Coronary artery (tissue), 2 donors: ENCODE data around the gene SLC17A9.

Experiments
- DNase-seq: peaks from one replicate; pipeline ENCODE4 v3.0.0-alpha.2; 2017; ENCODE audit warnings: low spot score
- H3K27ac ChIP-seq, 2 donors: fragments of 200-600 bp; sonication (generic); one replicate each; pipeline ENCODE4 v1.5.1; 2016 to 2019
- H3K4me3 ChIP-seq: fragments of 200-600 bp; sonication (generic); 2 replicates; pipeline ENCODE4 v1.5.1; 2016; ENCODE audit warnings: mild to moderate bottlenecking, moderate library complexity
- TF ChIP-seq, protein P1 (sequence below): fragments of 200-600 bp; sonication (generic); IDR thresholded peaks from one replicate; pipeline ENCODE4 v1.5.1; 2019; ENCODE audit warnings: antibody characterized with exemption

The SLC17A9 gene

DNA sequence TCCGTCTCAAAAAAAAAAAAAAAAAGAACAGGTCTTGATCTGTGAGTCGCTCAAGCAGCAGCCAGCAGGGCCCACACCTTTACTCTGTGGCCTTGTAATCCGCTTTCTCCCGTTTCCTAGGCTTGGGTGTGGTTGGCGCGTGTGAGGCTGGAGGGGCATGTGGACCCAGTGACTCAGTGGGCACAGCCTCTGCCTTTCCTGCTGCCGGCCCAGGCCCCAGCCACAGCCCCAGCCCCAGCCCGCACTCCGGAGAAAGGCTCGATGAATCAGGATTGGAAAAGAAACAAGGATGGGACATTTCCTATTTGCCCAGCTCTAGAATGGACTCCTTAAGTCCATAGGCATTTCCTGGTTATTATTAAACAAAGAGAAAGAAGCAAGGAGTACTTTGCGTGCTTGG, 50.0 kb downstream of the SLC17A9 start:
- DNase-seq: no peak
- TF ChIP-seq, protein P1, sequence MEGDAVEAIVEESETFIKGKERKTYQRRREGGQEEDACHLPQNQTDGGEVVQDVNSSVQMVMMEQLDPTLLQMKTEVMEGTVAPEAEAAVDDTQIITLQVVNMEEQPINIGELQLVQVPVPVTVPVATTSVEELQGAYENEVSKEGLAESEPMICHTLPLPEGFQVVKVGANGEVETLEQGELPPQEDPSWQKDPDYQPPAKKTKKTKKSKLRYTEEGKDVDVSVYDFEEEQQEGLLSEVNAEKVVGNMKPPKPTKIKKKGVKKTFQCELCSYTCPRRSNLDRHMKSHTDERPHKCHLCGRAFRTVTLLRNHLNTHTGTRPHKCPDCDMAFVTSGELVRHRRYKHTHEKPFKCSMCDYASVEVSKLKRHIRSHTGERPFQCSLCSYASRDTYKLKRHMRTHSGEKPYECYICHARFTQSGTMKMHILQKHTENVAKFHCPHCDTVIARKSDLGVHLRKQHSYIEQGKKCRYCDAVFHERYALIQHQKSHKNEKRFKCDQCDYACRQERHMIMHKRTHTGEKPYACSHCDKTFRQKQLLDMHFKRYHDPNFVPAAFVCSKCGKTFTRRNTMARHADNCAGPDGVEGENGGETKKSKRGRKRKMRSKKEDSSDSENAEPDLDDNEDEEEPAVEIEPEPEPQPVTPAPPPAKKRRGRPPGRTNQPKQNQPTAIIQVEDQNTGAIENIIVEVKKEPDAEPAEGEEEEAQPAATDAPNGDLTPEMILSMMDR: no peak
- H3K27ac ChIP-seq: no peak overlapping the region
- no peak overlapping the region for H3K4me3 ChIP-seq

DNA sequence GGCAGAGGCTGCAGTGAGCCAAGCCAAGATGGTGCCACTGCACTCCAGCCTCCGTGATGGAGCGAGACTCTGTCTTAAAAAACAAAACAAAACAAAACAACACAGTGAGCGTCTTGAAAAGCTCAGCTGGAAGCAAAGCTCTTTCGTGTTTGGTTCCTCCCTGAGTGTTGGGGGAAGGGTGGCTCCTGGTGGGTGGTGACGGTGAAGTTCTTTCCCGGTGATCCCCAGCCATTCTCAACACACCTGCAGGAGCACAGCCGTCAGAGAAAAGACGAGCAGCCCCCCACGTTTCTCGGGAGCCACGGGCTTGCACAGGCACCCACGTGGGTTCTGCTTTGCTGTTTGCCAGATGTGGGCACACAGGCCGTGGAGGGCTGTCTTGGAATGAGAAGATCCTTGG, 51.0 kb downstream of the SLC17A9 start:
- Histone ChIP-seq H3K4me3 (no peak overlapping the region), H3K27ac (no peak overlapping the region)
- no peak for DNase-seq
- TF ChIP-seq, protein P1: no peak

DNA sequence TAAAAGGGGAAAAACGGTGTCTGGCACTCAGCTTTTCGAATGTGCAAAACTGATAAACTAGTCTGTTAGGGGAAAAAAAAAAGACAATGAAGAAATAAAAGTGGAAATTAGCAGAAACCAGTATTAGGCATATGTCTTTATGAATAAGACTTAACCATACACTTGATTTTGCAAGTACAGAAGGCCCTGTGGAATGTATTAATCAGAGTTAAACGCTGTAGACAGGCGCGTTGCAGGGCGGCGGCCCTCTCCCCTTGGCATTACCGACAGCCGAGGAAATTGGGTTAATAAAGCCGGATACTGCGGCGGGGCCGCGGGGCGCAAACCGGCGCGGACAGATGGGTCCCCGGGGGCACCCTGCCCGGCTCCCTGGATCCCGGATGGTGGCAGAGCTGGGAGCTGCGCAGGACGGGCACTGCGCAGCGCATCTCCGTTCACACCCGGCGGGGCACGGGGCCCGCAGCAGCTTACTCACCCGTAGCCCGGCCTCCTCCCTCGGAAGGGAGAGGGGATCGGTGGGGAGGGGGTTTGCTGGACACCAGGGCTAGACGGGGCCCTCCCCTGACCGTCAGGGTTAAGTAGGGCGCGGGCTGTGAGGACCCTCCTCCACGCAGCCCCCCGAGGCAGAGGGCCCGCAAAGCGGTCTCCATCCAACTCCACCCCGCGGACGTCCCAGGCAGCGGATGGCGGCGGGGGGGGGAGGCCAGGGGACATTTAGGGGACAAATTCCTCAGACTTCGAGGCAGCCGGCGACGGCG, 52.3 kb downstream of the SLC17A9 start:
- TF ChIP-seq, protein P1: no peak
- H3K27ac ChIP-seq: no peak overlapping the region
- DNase-seq: no peak
- H3K4me3 ChIP-seq: no peak overlapping the region

DNA sequence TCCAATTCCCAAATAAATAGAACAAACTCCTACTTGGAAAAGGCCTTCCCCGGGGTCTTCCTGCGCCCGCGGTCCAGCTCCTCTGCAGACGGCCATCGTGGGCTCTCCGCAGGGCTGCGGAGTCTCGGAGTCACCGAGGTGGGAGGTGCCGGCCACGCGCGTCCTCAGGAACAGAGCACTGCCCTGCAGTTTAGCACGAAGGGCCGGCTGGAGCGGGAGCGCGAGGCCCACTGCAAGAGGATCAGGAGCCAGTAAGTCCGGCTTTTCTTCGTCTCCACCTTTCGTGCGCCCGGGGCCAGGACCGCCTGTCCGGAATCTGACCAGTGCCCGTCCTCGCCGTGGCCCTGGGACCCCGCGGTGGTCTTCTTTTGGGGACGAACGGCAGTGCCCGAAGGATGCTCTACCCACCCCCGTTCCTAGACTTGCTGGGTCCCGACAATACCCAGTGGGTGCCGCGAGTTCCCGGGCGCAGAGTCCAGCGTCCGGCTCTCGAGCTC, 52.9 kb downstream of the SLC17A9 start:
- TF ChIP-seq, protein P1: no peak
- no peak overlapping the region for H3K27ac ChIP-seq
- no peak overlapping the region for H3K4me3 ChIP-seq
- DNase-seq: no peak

DNA sequence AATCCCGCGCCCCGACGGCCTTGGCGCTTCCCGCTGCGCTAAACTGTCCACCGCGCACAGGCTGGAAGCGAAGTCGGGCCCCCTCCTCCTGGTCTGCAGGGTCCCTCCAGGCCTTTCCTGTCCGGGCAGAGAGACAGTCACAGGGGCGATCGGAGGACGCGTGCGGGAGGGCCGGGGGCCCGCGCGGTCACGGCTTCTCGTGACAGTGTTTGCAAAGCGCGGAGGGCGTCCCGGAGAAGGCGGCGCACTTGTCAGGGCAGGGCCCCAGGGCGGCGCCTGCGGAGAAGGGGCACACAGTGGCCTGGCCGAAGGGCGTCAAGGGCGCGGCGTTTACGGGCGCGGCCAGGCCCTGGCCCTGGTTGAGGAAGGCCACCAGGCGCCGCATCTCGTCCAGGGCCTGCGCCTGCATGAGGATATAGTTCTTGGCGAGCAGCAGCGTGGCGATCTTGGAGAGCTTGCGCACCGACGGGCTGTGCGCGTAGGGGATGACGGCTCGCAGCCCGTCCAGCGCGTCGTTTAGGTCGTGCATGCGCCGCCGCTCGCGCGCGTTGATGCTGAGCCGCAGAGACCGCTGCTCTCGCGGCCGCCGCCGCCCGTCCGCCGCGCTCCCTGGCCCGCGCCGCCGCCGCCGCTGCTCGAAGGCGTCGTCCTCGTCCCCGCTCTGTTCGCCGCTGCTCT, 53.5 kb downstream of the SLC17A9 start:
- H3K27ac ChIP-seq: no peak overlapping the region
- no peak for DNase-seq
- TF ChIP-seq, protein P1: no peak
- H3K4me3 ChIP-seq: peak overlapping the region; percentile 42

DNA sequence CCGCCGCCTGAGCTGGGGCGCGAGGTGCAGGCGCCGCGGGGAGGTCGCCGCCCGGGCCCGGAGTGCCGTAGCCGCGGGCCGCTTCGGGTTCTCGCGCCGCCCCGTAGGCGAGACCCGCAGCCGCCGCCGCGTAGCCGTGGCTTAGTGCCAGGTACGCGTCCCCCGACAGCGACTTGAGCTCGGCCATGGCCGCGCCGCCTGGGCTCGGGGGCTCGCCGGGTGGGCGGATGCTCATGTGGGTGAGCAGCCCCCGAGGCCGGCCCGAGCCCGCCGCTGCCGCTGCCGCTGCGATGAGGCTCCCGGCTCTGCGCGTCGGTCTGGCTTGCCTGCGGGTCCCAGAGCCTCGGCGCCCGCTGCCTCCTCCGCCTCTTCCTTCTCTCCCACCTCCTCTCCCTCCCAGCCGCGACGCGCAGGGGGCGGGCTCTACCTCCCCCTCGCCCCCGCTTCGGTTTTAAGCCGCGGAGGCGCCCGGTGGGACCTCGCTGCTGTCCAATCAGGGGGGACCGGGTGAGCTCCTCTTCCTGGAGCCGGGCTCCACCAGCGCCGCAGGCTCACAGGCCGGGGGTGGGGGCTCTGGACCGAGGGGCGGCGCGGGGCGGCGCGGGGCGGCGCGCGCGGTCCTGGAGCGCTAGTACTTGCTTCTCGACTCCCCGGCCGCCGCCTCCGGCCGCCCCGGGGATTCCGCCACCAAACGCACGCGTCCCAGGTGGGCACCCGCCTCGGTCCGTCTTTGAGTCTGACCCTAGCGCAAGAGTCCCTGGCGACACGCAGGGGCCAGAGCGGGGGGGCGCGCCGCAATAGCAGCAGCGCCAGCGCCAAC, 54.2 kb downstream of the SLC17A9 start, which contains the start of gene BHLHE23:
Gene BHLHE23, minus strand, starts transcription at position 425 of the 820 bp plus-strand sequence. Its CDS starts 190 bp downstream, at position 235.
- Histone ChIP-seq H3K27ac (no peak within 1 kb of the TSS), H3K4me3 (peak within 1 kb of the TSS; percentile 42)
- TF ChIP-seq, protein P1: no peak
- DNase-seq: no peak
